SK-N-SH treated with all-trans-retinoic acid at 6 μM for 48 hours (cell line): ENCODE data around the gene AP2S1.
A peak's percentile ranks its signal among the peaks of the same experiment; 100 is the strongest.

Experiments used
- ATAC-seq: fragments of 200-7000 bp; cut with Tn5 transposase; 3 replicates; pipeline ENCODE4 v1.9.1; 2020; ENCODE audit warnings: mild to moderate bottlenecking, moderate library complexity
- ARNTL ChIP-seq: fragments of 450-650 bp; formaldehyde crosslinking; IDR thresholded peaks from 2 replicates; pipeline ENCODE4 v1.5.0; 2020; ENCODE audit warnings: low read depth, mild to moderate bottlenecking, moderate library complexity, borderline replicate concordance
- CREB5 ChIP-seq: fragments of 250-450 bp; sonication (Bioruptor Pico); IDR thresholded peaks from 2 replicates; pipeline ENCODE4 v1.5.1; 2020; ENCODE audit warnings: low read depth, mild to moderate bottlenecking, moderate library complexity
- ESRRG ChIP-seq: fragments of 250-450 bp; sonication (Bioruptor Pico); IDR thresholded peaks from 2 replicates; pipeline ENCODE4 v1.6.1; 2021; ENCODE audit warnings: mild to moderate bottlenecking
- ISL1 ChIP-seq: fragments of 250-450 bp; sonication (Bioruptor Pico); IDR thresholded peaks from 2 replicates; pipeline ENCODE4 v2.1.2; 2022; ENCODE audit warnings: mild to moderate bottlenecking, moderate library complexity
- OSR1 ChIP-seq: fragments of 250-450 bp; sonication (Bioruptor Pico); IDR thresholded peaks from 2 replicates; pipeline ENCODE4 v1.8.0; 2022; ENCODE audit warnings: moderate library complexity, mild to moderate bottlenecking, inconsistent platforms
- PATZ1 ChIP-seq: fragments of 250-450 bp; sonication (Bioruptor Pico); IDR thresholded peaks from 2 replicates; pipeline ENCODE4 v1.8.0; 2020; ENCODE audit warnings: mild to moderate bottlenecking, moderate library complexity, borderline replicate concordance
- POU6F1 ChIP-seq: fragments of 250-450 bp; sonication (Bioruptor Pico); IDR thresholded peaks from 2 replicates; pipeline ENCODE4 v1.8.0; 2021; ENCODE audit warnings: low read depth, mild to moderate bottlenecking, moderate library complexity, borderline replicate concordance
- PPARA ChIP-seq: fragments of 250-450 bp; sonication (Bioruptor Pico); IDR thresholded peaks from 2 replicates; pipeline ENCODE4 v1.5.0; 2020; ENCODE audit warnings: mild to moderate bottlenecking, borderline replicate concordance
- RARB ChIP-seq: fragments of 250-450 bp; sonication (Bioruptor Pico); IDR thresholded peaks from 2 replicates; pipeline ENCODE4 v1.8.0; 2021; ENCODE audit warnings: mild to moderate bottlenecking, moderate library complexity
- TCF4 ChIP-seq: fragments of 250-450 bp; sonication (Bioruptor Pico); IDR thresholded peaks from 2 replicates; pipeline ENCODE4 v1.8.0; 2021; ENCODE audit warnings: mild to moderate bottlenecking, moderate library complexity, borderline replicate concordance
- TOX ChIP-seq: fragments of 250-450 bp; sonication (Bioruptor Pico); IDR thresholded peaks from 2 replicates; pipeline ENCODE4 v1.8.0; 2021; ENCODE audit warnings: mild to moderate bottlenecking, moderate library complexity, borderline replicate concordance
- ZC3H10 ChIP-seq: fragments of 250-450 bp; sonication (Bioruptor Pico); IDR thresholded peaks from 2 replicates; pipeline ENCODE4 v1.5.1; 2021; ENCODE audit warnings: mild to moderate bottlenecking, moderate library complexity
- ZFP3 ChIP-seq: fragments of 250-450 bp; sonication (Bioruptor Pico); IDR thresholded peaks from 2 replicates; pipeline ENCODE4 v1.5.0; 2020; ENCODE audit warnings: mild to moderate bottlenecking, moderate library complexity
- ZNF565 ChIP-seq: fragments of 450-650 bp; formaldehyde crosslinking; conservative IDR thresholded peaks from 2 replicates; pipeline ENCODE4 v1.5.0; 2020; ENCODE audit warnings: low read depth, mild to moderate bottlenecking, moderate library complexity
- ZNF70 ChIP-seq: fragments of 450-650 bp; formaldehyde crosslinking; IDR thresholded peaks from 2 replicates; pipeline ENCODE4 v1.5.0; 2020; ENCODE audit warnings: mild to moderate bottlenecking, moderate library complexity
- ZNF8 ChIP-seq: fragments of 450-650 bp; formaldehyde crosslinking; IDR thresholded peaks from 2 replicates; pipeline ENCODE4 v1.5.0; 2020; ENCODE audit warnings: mild to moderate bottlenecking, moderate library complexity
- TF ChIP-seq, protein P1 (sequence below): fragments of 250-450 bp; sonication (Bioruptor Pico); IDR thresholded peaks from 2 replicates; pipeline ENCODE4 v1.5.0; 2020; ENCODE audit warnings: mild to moderate bottlenecking, moderate library complexity

AP2S1 gene

DNA sequence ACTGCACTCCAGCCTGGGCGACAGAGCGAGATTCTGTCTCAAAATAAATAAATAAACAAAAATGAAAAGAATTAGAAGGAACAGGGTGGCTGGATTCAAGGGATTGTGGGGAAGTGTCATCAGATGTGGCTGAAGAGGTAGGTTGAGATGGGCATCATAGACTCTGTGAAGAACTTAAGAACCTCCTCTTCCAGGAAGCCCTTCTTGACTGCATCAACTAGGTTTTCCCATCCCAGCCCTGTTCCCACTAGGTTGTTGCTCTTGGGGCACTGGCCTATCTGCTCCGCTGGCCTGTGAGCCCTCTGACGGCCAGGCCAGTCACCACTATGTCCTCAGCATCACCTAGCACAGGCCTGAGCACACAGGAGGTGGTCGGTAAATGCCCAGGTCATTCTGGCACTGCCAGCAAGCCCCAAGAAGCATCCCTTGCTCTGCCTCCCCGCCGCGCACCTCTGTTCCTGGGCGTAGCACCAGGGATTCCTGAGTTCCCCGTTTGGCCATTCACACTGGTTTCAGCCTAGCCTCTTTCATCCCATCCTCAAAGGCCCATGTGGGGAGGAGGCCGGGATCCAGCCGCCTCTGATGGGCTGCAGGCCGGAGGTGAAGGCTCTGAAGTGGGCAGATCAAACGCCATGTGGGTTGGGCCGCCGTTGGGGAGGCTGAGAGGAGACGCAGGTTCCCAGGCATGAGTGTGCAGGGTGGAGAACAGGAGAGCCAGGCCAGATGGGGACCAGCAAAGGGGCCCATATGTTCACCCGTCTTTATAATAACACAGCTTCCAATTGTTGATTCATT is 34.6 kb downstream of the AP2S1 start:
- no peak for ATAC-seq

DNA sequence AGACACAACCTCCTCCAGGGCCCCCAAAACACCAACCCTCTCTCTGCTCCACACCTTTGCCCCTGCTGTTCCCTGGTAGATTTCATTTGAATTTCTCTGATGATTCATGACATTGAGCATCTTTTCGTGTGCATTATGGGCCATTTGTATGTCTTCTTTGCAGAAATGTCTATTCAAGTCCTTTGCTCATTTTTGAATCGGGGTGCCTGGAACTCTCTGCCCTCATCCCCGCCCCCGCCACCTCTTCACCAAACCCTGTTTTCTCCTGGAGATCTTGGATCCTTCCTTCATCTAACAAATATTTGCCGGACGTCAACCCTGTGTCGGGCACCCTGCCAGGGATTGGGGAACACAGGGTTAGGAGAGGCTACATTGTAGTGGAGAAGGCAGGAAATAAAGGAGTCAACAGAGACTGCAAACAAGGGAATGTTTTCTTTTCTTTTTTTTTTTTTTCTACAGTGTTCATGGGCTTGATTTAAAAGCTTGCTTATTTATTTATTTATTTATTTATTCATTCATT is 36.7 kb downstream of the AP2S1 start:
- ATAC-seq, result peak; percentile 77
- TF ChIP-seq ISL1 (CRISPR knock-in tag) (no peak), ESRRG (CRISPR knock-in tag) (no peak), PPARA (CRISPR knock-in tag) (no peak), TCF4 (no peak), PATZ1 (CRISPR knock-in tag) (no peak), ZNF565 (CRISPR knock-in tag) (no peak), ZC3H10 (CRISPR knock-in tag) (no peak), POU6F1 (no peak), CREB5 (CRISPR knock-in tag) (no peak), ARNTL (no peak), RARB (CRISPR knock-in tag) (no peak), OSR1 (CRISPR knock-in tag) (no peak)
- TF ChIP-seq, protein P1, sequence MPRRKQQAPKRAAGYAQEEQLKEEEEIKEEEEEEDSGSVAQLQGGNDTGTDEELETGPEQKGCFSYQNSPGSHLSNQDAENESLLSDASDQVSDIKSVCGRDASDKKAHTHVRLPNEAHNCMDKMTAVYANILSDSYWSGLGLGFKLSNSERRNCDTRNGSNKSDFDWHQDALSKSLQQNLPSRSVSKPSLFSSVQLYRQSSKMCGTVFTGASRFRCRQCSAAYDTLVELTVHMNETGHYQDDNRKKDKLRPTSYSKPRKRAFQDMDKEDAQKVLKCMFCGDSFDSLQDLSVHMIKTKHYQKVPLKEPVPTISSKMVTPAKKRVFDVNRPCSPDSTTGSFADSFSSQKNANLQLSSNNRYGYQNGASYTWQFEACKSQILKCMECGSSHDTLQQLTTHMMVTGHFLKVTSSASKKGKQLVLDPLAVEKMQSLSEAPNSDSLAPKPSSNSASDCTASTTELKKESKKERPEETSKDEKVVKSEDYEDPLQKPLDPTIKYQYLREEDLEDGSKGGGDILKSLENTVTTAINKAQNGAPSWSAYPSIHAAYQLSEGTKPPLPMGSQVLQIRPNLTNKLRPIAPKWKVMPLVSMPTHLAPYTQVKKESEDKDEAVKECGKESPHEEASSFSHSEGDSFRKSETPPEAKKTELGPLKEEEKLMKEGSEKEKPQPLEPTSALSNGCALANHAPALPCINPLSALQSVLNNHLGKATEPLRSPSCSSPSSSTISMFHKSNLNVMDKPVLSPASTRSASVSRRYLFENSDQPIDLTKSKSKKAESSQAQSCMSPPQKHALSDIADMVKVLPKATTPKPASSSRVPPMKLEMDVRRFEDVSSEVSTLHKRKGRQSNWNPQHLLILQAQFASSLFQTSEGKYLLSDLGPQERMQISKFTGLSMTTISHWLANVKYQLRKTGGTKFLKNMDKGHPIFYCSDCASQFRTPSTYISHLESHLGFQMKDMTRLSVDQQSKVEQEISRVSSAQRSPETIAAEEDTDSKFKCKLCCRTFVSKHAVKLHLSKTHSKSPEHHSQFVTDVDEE (CRISPR knock-in tag), result no peak

More for the DNA sequence above, 34.6 kb downstream of the AP2S1 start:
- TF ChIP-seq RARB (CRISPR knock-in tag) (no peak), ZNF8 (CRISPR knock-in tag) (no peak)

DNA sequence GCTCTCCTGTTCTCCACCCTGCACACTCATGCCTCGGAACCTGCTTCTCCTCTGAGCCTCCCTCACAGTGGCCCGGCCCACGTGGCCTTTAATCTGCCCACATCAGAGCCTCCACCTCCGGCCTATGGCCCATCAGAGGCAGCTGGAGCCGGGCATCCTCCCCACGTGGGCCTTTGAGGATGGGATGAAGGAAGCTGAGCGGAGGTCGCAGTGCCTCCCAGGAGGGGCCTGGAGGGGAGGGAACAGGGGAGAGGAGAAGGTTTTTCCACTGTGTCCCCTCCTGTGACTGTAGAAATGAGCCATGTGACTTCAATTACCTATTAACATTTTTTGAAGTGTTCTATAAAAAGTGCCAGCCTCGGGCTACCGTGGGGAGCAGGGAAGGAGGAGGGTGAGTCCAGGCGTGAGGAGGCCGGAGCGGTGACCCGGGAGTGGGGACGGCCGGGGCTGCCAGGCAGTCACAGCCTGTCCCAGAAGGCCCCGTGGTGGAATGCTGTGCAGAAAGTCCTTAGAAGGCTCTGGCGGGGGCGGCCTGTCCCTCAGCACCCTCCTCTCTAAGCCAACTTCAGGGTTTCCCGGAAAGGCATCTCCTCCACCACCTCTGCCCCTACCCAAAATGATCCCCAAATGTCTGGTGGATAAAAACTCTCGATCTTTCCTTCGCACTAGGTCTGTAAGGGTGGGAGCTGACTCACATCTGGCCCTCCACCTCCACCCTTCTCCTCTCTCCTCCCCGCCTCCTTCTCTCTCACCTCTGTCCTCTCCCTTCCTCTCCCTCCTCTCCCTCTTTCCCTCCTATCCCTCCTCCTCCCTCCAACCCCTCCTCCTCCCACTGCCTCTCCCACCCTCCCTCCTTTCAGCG is 37.4 kb downstream of the AP2S1 start:
- peak; percentile 57 for ATAC-seq
- TF ChIP-seq ZNF565 (CRISPR knock-in tag) (no peak), ZFP3 (CRISPR knock-in tag) (no peak), ESRRG (CRISPR knock-in tag) (no peak), ZNF70 (CRISPR knock-in tag) (peak; percentile 82), ZNF8 (CRISPR knock-in tag) (no peak), TOX (CRISPR knock-in tag) (no peak)

DNA sequence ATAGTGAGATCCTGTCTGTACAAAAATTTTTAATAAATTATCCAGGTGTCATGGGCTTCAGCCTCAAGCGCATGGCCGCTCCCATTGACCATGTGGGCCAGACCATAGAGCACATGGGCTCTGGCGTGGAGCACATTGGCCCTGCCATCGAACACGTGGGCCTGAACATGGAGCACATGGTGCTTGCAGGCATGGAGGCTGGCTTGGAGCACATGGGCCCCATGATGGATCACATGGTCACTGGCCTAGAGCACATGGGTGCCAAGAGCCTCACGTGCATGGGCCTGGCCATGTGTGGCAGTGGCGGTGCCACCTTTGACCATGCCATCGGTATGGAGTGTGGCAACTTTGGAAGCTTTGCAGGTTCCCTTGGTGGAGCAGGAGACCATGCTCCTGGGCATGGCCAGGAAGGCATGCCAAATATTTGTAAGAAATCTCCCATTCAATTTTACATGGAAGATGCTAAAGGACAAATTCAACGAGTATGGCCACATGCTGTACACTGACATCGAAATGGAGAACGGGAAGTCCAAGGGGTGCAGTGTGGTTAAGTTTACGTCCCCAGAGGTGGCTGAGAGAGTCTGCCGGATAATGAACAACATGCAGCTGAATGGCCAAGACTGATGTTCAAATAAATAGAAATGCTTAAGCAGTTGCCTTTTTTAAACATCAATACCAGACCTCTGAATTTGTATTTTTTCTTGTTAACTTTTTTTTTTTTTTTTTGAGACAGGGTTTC is 40.9 kb downstream of the AP2S1 start:
- TF ChIP-seq, protein P1 (CRISPR knock-in tag), result no peak

More for the DNA sequence above, 40.9 kb downstream of the AP2S1 start:
- no peak for ATAC-seq
